ENCODE measurements around the gene TIGD3. TPM values are rescaled to one million over a fixed set of nuclear protein-coding genes. Genes with fewer than 3 reads are reported as not detected.

TIGD3 gene
- total and polyA plus RNA-seq, 2 donors (not counting 3 experiments of a cell fraction or from before 2014, with no cell fraction given): 0.18 to 0.27 TPM

DNA sequence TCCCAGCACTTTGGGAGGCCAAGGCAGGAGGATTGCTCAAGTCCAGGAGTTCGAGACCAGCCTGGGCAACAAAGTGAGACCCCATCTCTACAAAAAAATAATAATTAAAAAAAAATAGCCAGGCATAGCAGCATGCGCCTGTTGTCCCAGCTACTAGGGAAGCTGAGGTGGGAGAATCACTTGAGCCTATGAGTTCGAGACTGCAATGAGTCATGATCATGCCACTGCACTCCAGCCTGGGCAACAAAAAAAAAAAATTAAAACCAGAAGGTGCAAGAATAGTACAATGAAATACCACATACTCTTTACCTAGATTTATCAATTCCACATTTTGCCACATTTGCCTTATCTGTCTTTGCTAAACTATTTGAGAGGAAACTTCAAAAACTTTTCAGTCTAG lies 12.7 kb upstream of the TIGD3 start:
- Histone ChIP-seq H3K4me3 (replicated peaks in 1 of 3; ENCODE audit: insufficient read depth in 1 of 3, low read depth in 1 of 3, low read length in 3 of 3) (no peak overlapping the region), H3K9ac (replicated peaks; ENCODE audit: extremely low read depth, insufficient read depth, low read length) (no peak overlapping the region), H4K20me1 (replicated peaks; ENCODE audit: control insufficient read depth, extremely low read depth, insufficient read depth, low read length) (peaks cover 3% of the 10 kb centered on the region), H2AFZ (ENCODE audit: low read depth, low read length) (no peak overlapping the region), H3K9me1 (replicated peaks; ENCODE audit: control insufficient read depth, extremely low read depth, insufficient read depth, low read length) (no peaks in the 10 kb centered on the region), H3K9me3 (replicated peaks; ENCODE audit: control insufficient read depth, insufficient read depth, low read length) (no peaks in the 10 kb centered on the region), H3K4me1 (ENCODE audit: control insufficient read depth, extremely low read depth, insufficient read depth, low read length) (no peaks in the 10 kb centered on the region), H3K79me2 (ENCODE audit: control insufficient read depth, insufficient read depth, low read length) (peaks cover 30% of the 10 kb centered on the region), H3K27ac (ENCODE audit: insufficient read depth, low read depth, low read length) (no peak overlapping the region), H3K27me3 (ENCODE audit: control insufficient read depth in 2 of 2, insufficient read depth in 2 of 2, low read length in 2 of 2) (no peaks in the 10 kb centered on the region), H3K4me2 (ENCODE audit: insufficient read depth, low read length) (no peak overlapping the region), H3K36me3 (ENCODE audit: control insufficient read depth in 2 of 2, extremely low read depth in 1 of 2, insufficient read depth in 2 of 2, low read length in 2 of 2) (peaks cover 31 to 49% of the 10 kb centered on the region in 2 experiments)
- no peak for DNase-seq (ENCODE audit: low read depth, low spot score)
- TF ChIP-seq, protein P1, sequence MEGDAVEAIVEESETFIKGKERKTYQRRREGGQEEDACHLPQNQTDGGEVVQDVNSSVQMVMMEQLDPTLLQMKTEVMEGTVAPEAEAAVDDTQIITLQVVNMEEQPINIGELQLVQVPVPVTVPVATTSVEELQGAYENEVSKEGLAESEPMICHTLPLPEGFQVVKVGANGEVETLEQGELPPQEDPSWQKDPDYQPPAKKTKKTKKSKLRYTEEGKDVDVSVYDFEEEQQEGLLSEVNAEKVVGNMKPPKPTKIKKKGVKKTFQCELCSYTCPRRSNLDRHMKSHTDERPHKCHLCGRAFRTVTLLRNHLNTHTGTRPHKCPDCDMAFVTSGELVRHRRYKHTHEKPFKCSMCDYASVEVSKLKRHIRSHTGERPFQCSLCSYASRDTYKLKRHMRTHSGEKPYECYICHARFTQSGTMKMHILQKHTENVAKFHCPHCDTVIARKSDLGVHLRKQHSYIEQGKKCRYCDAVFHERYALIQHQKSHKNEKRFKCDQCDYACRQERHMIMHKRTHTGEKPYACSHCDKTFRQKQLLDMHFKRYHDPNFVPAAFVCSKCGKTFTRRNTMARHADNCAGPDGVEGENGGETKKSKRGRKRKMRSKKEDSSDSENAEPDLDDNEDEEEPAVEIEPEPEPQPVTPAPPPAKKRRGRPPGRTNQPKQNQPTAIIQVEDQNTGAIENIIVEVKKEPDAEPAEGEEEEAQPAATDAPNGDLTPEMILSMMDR (IDR thresholded peaks at IDR 0.05; ENCODE audit: extremely low read depth in 1 of 2, insufficient read depth in 1 of 2, low read depth in 1 of 2, low read length in 2 of 2): no peak
- no peak for TF ChIP-seq EZH2 (IDR thresholded peaks at IDR 0.05; ENCODE audit: borderline replicate concordance, low read depth, low read length, severe bottlenecking)
- no TSS peak for BruUV-seq (replicated peaks)
- peak; percentile 18 for FAIRE-seq
- POLR2A ChIA-PET: no interaction called here
- intact Hi-C loops (cut with micrococcal nuclease): no loop called here
- dilution Hi-C loops (cut with MboI; ENCODE audit: extremely low pct_ligation_motif_present, low sequenced_read_pairs): no loop called here
- CTCF ChIA-PET: interaction anchor here (0.8 to 2.4 kb wide), 4 partner anchors 10 to 67 kb away, joined by 3 to 6 read pairs (median 4); partner anchors contain the start of gene CDC42EP2

DNA sequence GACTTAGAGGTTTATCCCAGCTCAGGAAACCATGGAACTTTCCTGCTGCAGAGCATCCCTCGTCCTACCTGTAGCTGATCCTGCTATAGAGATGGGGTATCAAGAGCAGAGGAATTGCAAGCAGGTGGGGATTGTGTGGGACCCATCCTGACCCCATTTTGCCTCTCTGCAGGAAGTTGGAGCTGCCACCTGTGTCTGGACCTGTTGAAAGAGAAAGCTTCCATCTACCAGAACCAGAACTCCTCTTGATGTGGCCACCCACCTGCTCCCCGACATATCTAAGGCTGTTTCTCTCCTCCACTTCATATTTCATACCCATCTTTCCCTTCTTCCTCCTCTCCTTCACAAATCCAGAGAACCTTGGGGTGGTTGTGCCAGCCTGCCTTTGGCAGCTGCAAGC lies 3.0 kb upstream of the TIGD3 start:
- peaks cover 26% of the 10 kb centered on the region in 2 experiments for H3K36me3 ChIP-seq (ENCODE audit: control insufficient read depth in 2 of 2, extremely low read depth in 1 of 2, insufficient read depth in 2 of 2, low read length in 2 of 2)
- H3K4me2 ChIP-seq (ENCODE audit: insufficient read depth, low read length): no peak overlapping the region
- FAIRE-seq (no peak), DNase-seq (ENCODE audit: low read depth, low spot score) (no peak)
- BruUV-seq (replicated peaks): no TSS peak
- CTCF ChIA-PET: interaction anchor here (0.5 to 5.0 kb wide), 13 partner anchors 9 to 253 kb away, joined by 3 to 52 read pairs (median 4); partner anchors contain the start of genes CDC42EP2 and DPF2
- no peaks in the 10 kb centered on the region for H3K79me2 ChIP-seq (ENCODE audit: control insufficient read depth, insufficient read depth, low read length)
- no peak overlapping the region for H3K27ac ChIP-seq (ENCODE audit: insufficient read depth, low read depth, low read length)
- peaks cover 0 to 4% of the 10 kb centered on the region in 2 experiments for H3K27me3 ChIP-seq (ENCODE audit: control insufficient read depth in 2 of 2, insufficient read depth in 2 of 2, low read length in 2 of 2)
- dilution Hi-C loops (cut with MboI; ENCODE audit: extremely low pct_ligation_motif_present, low sequenced_read_pairs): no loop called here
- H2AFZ ChIP-seq (ENCODE audit: low read depth, low read length): no peak overlapping the region
- H3K9me3 ChIP-seq (replicated peaks; ENCODE audit: control insufficient read depth, insufficient read depth, low read length): no peaks in the 10 kb centered on the region
- H4K20me1 ChIP-seq (replicated peaks; ENCODE audit: control insufficient read depth, extremely low read depth, insufficient read depth, low read length): no peaks in the 10 kb centered on the region
- TF ChIP-seq GATA2 (IDR thresholded peaks at IDR 0.05; ENCODE audit: insufficient read depth, insufficient read length, low read depth, low read length): no peak
- TF ChIP-seq JUN (IDR thresholded peaks at IDR 0.05; ENCODE audit: borderline replicate concordance, insufficient read depth, insufficient read length, low read depth): no peak
- no peak for TF ChIP-seq POLR2AphosphoS5 (IDR thresholded peaks at IDR 0.05; ENCODE audit: insufficient read depth, low read depth, low read length)
- no peak for TF ChIP-seq MYC (IDR thresholded peaks at IDR 0.05; ENCODE audit: low read depth, low read length)
- no peak for TF ChIP-seq POLR2A (IDR thresholded peaks at IDR 0.05; ENCODE audit: low read depth, low read length)
- TF ChIP-seq, protein P2, sequence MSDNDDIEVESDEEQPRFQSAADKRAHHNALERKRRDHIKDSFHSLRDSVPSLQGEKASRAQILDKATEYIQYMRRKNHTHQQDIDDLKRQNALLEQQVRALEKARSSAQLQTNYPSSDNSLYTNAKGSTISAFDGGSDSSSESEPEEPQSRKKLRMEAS (IDR thresholded peaks at IDR 0.05; ENCODE audit: insufficient read depth, insufficient read length): no peak
- TF ChIP-seq, protein P1 (IDR thresholded peaks at IDR 0.05; ENCODE audit: extremely low read depth in 1 of 2, insufficient read depth in 1 of 2, low read depth in 1 of 2, low read length in 2 of 2): no peak
- no peak for TF ChIP-seq FOS (IDR thresholded peaks at IDR 0.05; ENCODE audit: borderline replicate concordance, insufficient read depth, low read length)
- TF ChIP-seq EZH2 (IDR thresholded peaks at IDR 0.05; ENCODE audit: borderline replicate concordance, low read depth, low read length, severe bottlenecking): no peak
- no peak overlapping the region for H3K9ac ChIP-seq (replicated peaks; ENCODE audit: extremely low read depth, insufficient read depth, low read length)
- intact Hi-C loops (cut with micrococcal nuclease): no loop called here
- H3K4me1 ChIP-seq (ENCODE audit: control insufficient read depth, extremely low read depth, insufficient read depth, low read length): peaks cover 14% of the 10 kb centered on the region
- POLR2A ChIA-PET: no interaction called here
- no peaks in the 10 kb centered on the region for H3K9me1 ChIP-seq (replicated peaks; ENCODE audit: control insufficient read depth, extremely low read depth, insufficient read depth, low read length)
- H3K4me3 ChIP-seq (replicated peaks in 1 of 3; ENCODE audit: insufficient read depth in 1 of 3, low read depth in 1 of 3, low read length in 3 of 3): no peak overlapping the region

Measured in endothelial cell of umbilical vein (primary cell).